ENCODE data around the gene REG1A. TPM values are rescaled to one million over a fixed set of nuclear protein-coding genes. Genes with fewer than 3 reads are reported as not detected.

REG1A gene
- total and polyA plus RNA-seq, 2 of the 13 experiments (the other 11 are each of a cell fraction or from before 2014, with no cell fraction given): not detected

DNA sequence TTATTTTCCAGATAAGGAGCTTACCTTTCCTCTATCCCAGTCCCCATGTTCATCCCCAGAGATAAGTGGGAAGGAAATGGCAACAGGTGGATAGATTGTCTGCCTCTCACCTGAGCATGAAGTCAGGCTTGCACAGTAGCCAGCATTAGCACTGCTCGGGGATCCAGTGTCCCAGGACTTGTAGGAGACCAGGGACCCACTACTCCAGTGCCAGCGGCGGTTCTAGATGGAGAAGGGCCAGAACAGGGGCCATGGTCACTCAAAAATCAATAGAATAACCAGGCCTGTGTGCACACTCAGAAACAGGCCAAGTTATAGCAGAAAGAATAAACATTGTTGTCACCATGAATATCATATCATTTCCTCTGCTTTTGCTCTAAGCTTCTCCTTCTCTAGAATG is 34.9 kb upstream of the REG1A start:
- ATAC-seq (no peak), DNase-seq (ENCODE audit: low spot score) (no peak), FAIRE-seq (no peak)
- no peak overlapping the region for H3K9ac ChIP-seq (ENCODE audit: insufficient read depth, low read depth, low read length)
- ChIA-PET POLR2A (no interaction called here), CTCF (ENCODE audit: low intra/inter-chr PET ratio, low total read pairs) (no interaction called here)
- H3K4me1 ChIP-seq (ENCODE audit: insufficient read depth, low read length): no peaks in the 10 kb centered on the region
- 7% methylated on average over 3 of the region's 3 CpGs for WGBS (ENCODE audit: low lambda C conversion rate)
- H3K79me2 ChIP-seq (ENCODE audit: insufficient read depth, low read length): no peaks in the 10 kb centered on the region
- H3K4me2 ChIP-seq (ENCODE audit: low read depth, low read length): no peak overlapping the region
- H4K20me1 ChIP-seq (ENCODE audit: insufficient read depth, low read length): no peaks in the 10 kb centered on the region
- TF ChIP-seq NBN (conservative IDR thresholded peaks at IDR 0.05): no peak
- TF ChIP-seq, protein P1, sequence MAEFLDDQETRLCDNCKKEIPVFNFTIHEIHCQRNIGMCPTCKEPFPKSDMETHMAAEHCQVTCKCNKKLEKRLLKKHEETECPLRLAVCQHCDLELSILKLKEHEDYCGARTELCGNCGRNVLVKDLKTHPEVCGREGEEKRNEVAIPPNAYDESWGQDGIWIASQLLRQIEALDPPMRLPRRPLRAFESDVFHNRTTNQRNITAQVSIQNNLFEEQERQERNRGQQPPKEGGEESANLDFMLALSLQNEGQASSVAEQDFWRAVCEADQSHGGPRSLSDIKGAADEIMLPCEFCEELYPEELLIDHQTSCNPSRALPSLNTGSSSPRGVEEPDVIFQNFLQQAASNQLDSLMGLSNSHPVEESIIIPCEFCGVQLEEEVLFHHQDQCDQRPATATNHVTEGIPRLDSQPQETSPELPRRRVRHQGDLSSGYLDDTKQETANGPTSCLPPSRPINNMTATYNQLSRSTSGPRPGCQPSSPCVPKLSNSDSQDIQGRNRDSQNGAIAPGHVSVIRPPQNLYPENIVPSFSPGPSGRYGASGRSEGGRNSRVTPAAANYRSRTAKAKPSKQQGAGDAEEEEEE (CRISPR knock-in tag; IDR thresholded peaks at IDR 0.05; ENCODE audit: borderline replicate concordance): no peak
- TF ChIP-seq MYC (CRISPR knock-in tag; IDR thresholded peaks at IDR 0.05; ENCODE audit: borderline replicate concordance): no peak
- TF ChIP-seq ATF7-NPFF (CRISPR knock-in tag; IDR thresholded peaks at IDR 0.05; ENCODE audit: low read depth): no peak
- no peak for TF ChIP-seq ZNF136 (CRISPR knock-in tag; IDR thresholded peaks at IDR 0.05; ENCODE audit: low read depth)
- no peak for TF ChIP-seq ZNF350 (CRISPR knock-in tag; IDR thresholded peaks at IDR 0.05; ENCODE audit: borderline replicate concordance, low read depth)
- TF ChIP-seq ZZZ3 (CRISPR knock-in tag; IDR thresholded peaks at IDR 0.05; ENCODE audit: borderline replicate concordance): no peak
- no peak for TF ChIP-seq ZFYVE20 (CRISPR knock-in tag; IDR thresholded peaks at IDR 0.05; ENCODE audit: borderline replicate concordance, low read depth)
- TF ChIP-seq, protein P2, sequence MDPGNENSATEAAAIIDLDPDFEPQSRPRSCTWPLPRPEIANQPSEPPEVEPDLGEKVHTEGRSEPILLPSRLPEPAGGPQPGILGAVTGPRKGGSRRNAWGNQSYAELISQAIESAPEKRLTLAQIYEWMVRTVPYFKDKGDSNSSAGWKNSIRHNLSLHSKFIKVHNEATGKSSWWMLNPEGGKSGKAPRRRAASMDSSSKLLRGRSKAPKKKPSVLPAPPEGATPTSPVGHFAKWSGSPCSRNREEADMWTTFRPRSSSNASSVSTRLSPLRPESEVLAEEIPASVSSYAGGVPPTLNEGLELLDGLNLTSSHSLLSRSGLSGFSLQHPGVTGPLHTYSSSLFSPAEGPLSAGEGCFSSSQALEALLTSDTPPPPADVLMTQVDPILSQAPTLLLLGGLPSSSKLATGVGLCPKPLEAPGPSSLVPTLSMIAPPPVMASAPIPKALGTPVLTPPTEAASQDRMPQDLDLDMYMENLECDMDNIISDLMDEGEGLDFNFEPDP (CRISPR knock-in tag; conservative IDR thresholded peaks at IDR 0.05): no peak
- TF ChIP-seq KMT2B (CRISPR knock-in tag; IDR thresholded peaks at IDR 0.05): no peak
- no peak for TF ChIP-seq JDP2 (CRISPR knock-in tag; IDR thresholded peaks at IDR 0.05; ENCODE audit: borderline replicate concordance)
- H3K27ac ChIP-seq (ENCODE audit: extremely low read length, insufficient read depth, low read length): no peak overlapping the region
- intact Hi-C loops (cut with micrococcal nuclease; ENCODE audit: unreplicated experiment) (no loop called here), in situ Hi-C loops (cut with HindIII; ENCODE audit: extremely low pct_ligation_motif_present, low pct_unique_long_range_greater_than_20kb) (no loop called here)
- no peaks in the 10 kb centered on the region for H3K36me3 ChIP-seq (replicated peaks in 1 of 2; ENCODE audit: control insufficient read depth in 1 of 2, insufficient read depth in 2 of 2, low read length in 2 of 2)
- no peak overlapping the region for H3K4me3 ChIP-seq (replicated peaks in 1 of 3; ENCODE audit: insufficient read depth in 1 of 3, low read depth in 2 of 3, low read length in 3 of 3)
- no peaks in the 10 kb centered on the region for H3K9me3 ChIP-seq (ENCODE audit: low read length)
- H3K27me3 ChIP-seq (ENCODE audit: control insufficient read depth in 1 of 2, insufficient read depth in 2 of 2, low read length in 2 of 2): no peaks in the 10 kb centered on the region
- BruUV-seq (replicated peaks): no TSS peak
- H2AFZ ChIP-seq (ENCODE audit: low read length): no peak overlapping the region

All from HepG2 (cell line).